ENCODE results near the gene CACTIN. TPM values are rescaled to one million over a fixed set of nuclear protein-coding genes. Genes with fewer than 3 reads are reported as not detected.

CACTIN gene
- total and polyA plus RNA-seq, 2 of the 8 experiments (the other 6 are each of a cell fraction or from before 2014, with no cell fraction given), result 25.8 to 29.9 TPM

DNA sequence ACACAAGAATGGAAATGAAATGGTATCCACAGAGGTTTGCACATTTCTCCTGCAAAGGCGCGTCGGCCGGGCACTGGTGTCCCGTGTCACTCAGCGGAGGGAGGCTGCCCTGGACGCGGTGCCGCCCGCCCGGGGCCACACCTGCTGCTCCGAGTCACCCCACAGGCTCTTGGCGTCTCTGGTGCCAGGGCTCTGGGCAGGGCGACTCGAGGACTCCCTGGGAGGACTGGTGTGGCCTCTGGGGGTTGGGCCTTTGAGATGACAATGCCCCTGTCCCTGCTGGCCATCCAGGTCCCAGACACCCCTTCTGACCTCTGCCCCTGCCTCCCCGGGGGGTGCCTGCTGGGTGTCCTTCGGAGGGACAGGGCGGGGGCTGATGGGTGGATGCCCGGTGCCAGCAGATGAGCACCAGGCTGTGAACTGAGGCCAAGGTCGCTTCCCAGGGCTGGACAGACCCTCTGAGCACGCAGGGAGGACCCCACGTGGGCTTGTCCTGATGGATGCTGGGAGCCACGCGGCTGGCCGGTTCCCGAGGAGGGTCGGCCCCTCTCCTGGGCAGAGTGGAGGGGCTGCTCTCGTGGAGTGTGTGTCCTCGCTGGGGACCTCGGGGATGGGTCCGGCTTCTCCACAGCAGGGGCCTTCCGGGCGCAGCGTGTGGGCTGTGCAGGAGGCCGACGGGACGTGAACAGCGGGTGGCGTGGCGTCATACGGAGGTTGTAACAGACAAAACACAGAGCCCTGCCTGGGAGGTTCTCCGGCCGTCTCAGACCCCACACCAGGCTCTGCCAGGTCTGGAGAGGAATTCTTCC, 4.7 kb upstream of the CACTIN start:
- no peak overlapping the region for H3K27ac ChIP-seq (ENCODE audit: low read depth, low read length)
- WGBS, 2 experiments (ENCODE audit: extremely low coverage in 1 of 2, insufficient coverage in 1 of 2, insufficient read length in 1 of 2, insufficient replicate concordance in 2 of 2, low coverage in 1 of 2, low lambda C conversion rate in 2 of 2, missing lambda C conversion rate in 1 of 2), result 89% methylated on average over 33 of the region's 43 CpGs; no CpG with 5 or more reads in 1 of the 2 experiments
- H3K4ac ChIP-seq (replicated peaks; ENCODE audit: insufficient read length, low read depth, low read length), result no peak overlapping the region

More for the DNA sequence above, 4.7 kb upstream of the CACTIN start:
- Histone ChIP-seq H4K5ac (ENCODE audit: insufficient read length, low read depth, low read length) (no peak overlapping the region), H3K9ac (replicated peaks in 1 of 4; ENCODE audit: extremely low read depth in 1 of 4, low read depth in 3 of 4, low read length in 3 of 4) (no peak overlapping the region), H3K79me2 (ENCODE audit: control insufficient read depth in 1 of 2, insufficient read depth in 2 of 2, low read length in 2 of 2) (peaks cover 0 to 3% of the 10 kb centered on the region in 2 experiments; a peak in 2 of 4 replicates), H3K14ac (ENCODE audit: insufficient read length) (no peak overlapping the region), H3K27me3 (replicated peaks in 1 of 4; ENCODE audit: control insufficient read depth in 3 of 4, extremely low read depth in 1 of 4, insufficient read depth in 3 of 4, low read length in 3 of 4) (no peaks in the 10 kb centered on the region), H3K56ac (replicated peaks; ENCODE audit: insufficient read length, low read depth, low read length) (no peak overlapping the region), H3K4me1 (replicated peaks in 1 of 4; ENCODE audit: control insufficient read depth in 3 of 4, insufficient read depth in 4 of 4, low read length in 3 of 4) (no peaks in the 10 kb centered on the region; a peak in 1 of 7 replicates), H2BK20ac (ENCODE audit: low read length) (no peak overlapping the region), H3K4me2 (ENCODE audit: insufficient read depth in 1 of 2, low read depth in 2 of 2, low read length in 2 of 2) (no peak overlapping the region), H3K18ac (ENCODE audit: extremely low read depth, low read length) (no peak overlapping the region), H2BK120ac (replicated peaks; ENCODE audit: low read depth, low read length) (no peak overlapping the region), H2AK5ac (ENCODE audit: low read depth, low read length) (no peak overlapping the region), H3K23me2 (ENCODE audit: low read depth, low read length) (no peaks in the 10 kb centered on the region; the same call in 1 of the 2 replicates), H4K20me1 (replicated peaks in 1 of 2; ENCODE audit: control insufficient read depth in 1 of 2, insufficient read depth in 2 of 2, low read length in 2 of 2) (peaks cover 0 to 1% of the 10 kb centered on the region in 2 experiments), H3K36me3 (ENCODE audit: control insufficient read depth in 2 of 4, insufficient read depth in 4 of 4, low read length in 3 of 4) (peaks cover 0 to 18% (median 0%) of the 10 kb centered on the region in 4 experiments; a peak in 1 of 8 replicates), H3K79me1 (ENCODE audit: low read depth, low read length) (0 out of 2 replicates have a peak, but pooled peaks cover under 1% of the 10 kb centered on the region), H4K8ac (ENCODE audit: extremely low read depth, insufficient read depth, low read length) (peak overlapping the region; percentile 51; the same call in 1 of the 2 replicates), H2AFZ (ENCODE audit: low read length) (no peak overlapping the region), H2BK15ac (ENCODE audit: low read length) (no peak overlapping the region), H2BK12ac (ENCODE audit: low read depth, low read length) (no peak overlapping the region), H3K4me3 (ENCODE audit: extremely low read depth in 1 of 4, insufficient read depth in 2 of 4, low read depth in 3 of 4, low read length in 4 of 4) (no peak overlapping the region), H3K9me3 (ENCODE audit: insufficient read depth in 2 of 2, low read depth in 1 of 2, low read length in 1 of 2) (no peaks in the 10 kb centered on the region), H4K91ac (replicated peaks; ENCODE audit: insufficient read length, low read length) (no peak overlapping the region), H3K23ac (ENCODE audit: insufficient read length) (no peak overlapping the region), H2BK5ac (ENCODE audit: low read depth, low read length) (no peak overlapping the region)
- DNase-seq (ENCODE audit: low read depth in 1 of 2, low spot score in 2 of 2) (no peak), FAIRE-seq (no peak)
- POLR2A ChIA-PET (ENCODE audit: partially characterized antibody), result no interaction called here
- TF ChIP-seq TAF1 (IDR thresholded peaks at IDR 0.05; ENCODE audit: low read depth, low read length) (no peak), CEBPB (IDR thresholded peaks at IDR 0.05; ENCODE audit: low read depth, low read length) (no peak), SP2 (IDR thresholded peaks at IDR 0.05; ENCODE audit: low read length) (no peak), SP4 (IDR thresholded peaks at IDR 0.05; ENCODE audit: low read length) (no peak), FOSL1 (IDR thresholded peaks at IDR 0.05; ENCODE audit: insufficient read depth, low read depth, low read length) (no peak), JUND (IDR thresholded peaks at IDR 0.05; ENCODE audit: low read length) (no peak), NANOG (IDR thresholded peaks at IDR 0.05; ENCODE audit: insufficient read depth, low read depth, low read length, poor library complexity, severe bottlenecking) (no peak), SIX5 (IDR thresholded peaks at IDR 0.05; ENCODE audit: low read depth, low read length) (no peak), TEAD4 (IDR thresholded peaks at IDR 0.05; ENCODE audit: low read depth, low read length) (no peak)
- CTCF ChIA-PET (ENCODE audit: partially characterized antibody), result interaction anchor here (1.7 kb wide), 1 partner anchor 12 kb away, joined by 5 read pairs; no protein-coding TSS in a partner anchor
